ENCODE data around the gene CHST11.

Gene CHST11

GRCh38 chr12:104648756-104649155, 192.0 kb downstream of the CHST11 start:
- Histone ChIP-seq H3K27me3 (ENCODE audit: low read length) (no peaks in the 10 kb centered on the region), H2AFZ (ENCODE audit: low read depth, low read length, severe bottlenecking) (no peak overlapping the region), H3K9me3 (ENCODE audit: insufficient read depth, low read length) (no peaks in the 10 kb centered on the region), H3F3A (ENCODE audit: insufficient read depth) (no peaks in the 10 kb centered on the region), H3K36me3 (ENCODE audit: low read length) (no peaks in the 10 kb centered on the region), H3K27ac (ENCODE audit: low read depth, low read length) (no peak overlapping the region), H4K20me1 (ENCODE audit: low read depth, low read length) (no peaks in the 10 kb centered on the region), H3K9me2 (replicated peaks; ENCODE audit: insufficient read depth, low read length) (no peaks in the 10 kb centered on the region), H3K9ac (ENCODE audit: low read length) (no peak overlapping the region), H3K79me2 (ENCODE audit: insufficient read depth, low read length) (no peaks in the 10 kb centered on the region), H3K4me3 (ENCODE audit: insufficient read depth, low read length, poor library complexity, severe bottlenecking) (no peak overlapping the region), H3K4me2 (ENCODE audit: low read depth, low read length, poor library complexity, severe bottlenecking) (no peak overlapping the region)
- TF ChIP-seq EZH2phosphoT487 (conservative IDR thresholded peaks at IDR 0.05; ENCODE audit: low read length) (no peak), CTCF (IDR thresholded peaks at IDR 0.05; ENCODE audit: insufficient read depth, low read length, poor library complexity, severe bottlenecking) (no peak)

- Histone ChIP-seq H3K27me3 (ENCODE audit: low read length) (no peaks in the 10 kb centered on the region), H3K4me2 (ENCODE audit: low read depth, low read length, poor library complexity, severe bottlenecking) (no peak overlapping the region), H3K9ac (ENCODE audit: low read length) (no peak overlapping the region), H3F3A (ENCODE audit: insufficient read depth) (no peaks in the 10 kb centered on the region), H3K9me2 (replicated peaks; ENCODE audit: insufficient read depth, low read length) (no peaks in the 10 kb centered on the region), H3K4me3 (ENCODE audit: insufficient read depth, low read length, poor library complexity, severe bottlenecking) (no peak overlapping the region), H2AFZ (ENCODE audit: low read depth, low read length, severe bottlenecking) (no peak overlapping the region), H3K27ac (ENCODE audit: low read depth, low read length) (no peak overlapping the region), H4K20me1 (ENCODE audit: low read depth, low read length) (no peaks in the 10 kb centered on the region), H3K9me3 (ENCODE audit: insufficient read depth, low read length) (no peaks in the 10 kb centered on the region), H3K36me3 (ENCODE audit: low read length) (no peaks in the 10 kb centered on the region), H3K79me2 (ENCODE audit: insufficient read depth, low read length) (no peaks in the 10 kb centered on the region)
- no peak for TF ChIP-seq CTCF (IDR thresholded peaks at IDR 0.05; ENCODE audit: insufficient read depth, low read length, poor library complexity, severe bottlenecking)
Observed at GRCh38 chr12:104649217-104649824, 192.6 kb downstream of the CHST11 start.

GRCh38 chr12:104649921-104650320, 193.2 kb downstream of the CHST11 start:
- Histone ChIP-seq H2AFZ (ENCODE audit: low read depth, low read length, severe bottlenecking) (no peak overlapping the region), H3K27ac (ENCODE audit: low read depth, low read length) (no peak overlapping the region), H3K4me2 (ENCODE audit: low read depth, low read length, poor library complexity, severe bottlenecking) (no peak overlapping the region)

More at GRCh38 chr12:104649921-104650320, 193.2 kb downstream of the CHST11 start:
- H3K9me2 ChIP-seq (replicated peaks; ENCODE audit: insufficient read depth, low read length), result no peaks in the 10 kb centered on the region
- no peaks in the 10 kb centered on the region for H3K9me3 ChIP-seq (ENCODE audit: insufficient read depth, low read length)
- no peaks in the 10 kb centered on the region for H3F3A ChIP-seq (ENCODE audit: insufficient read depth)
- no peaks in the 10 kb centered on the region for H3K27me3 ChIP-seq (ENCODE audit: low read length)
- H3K36me3 ChIP-seq (ENCODE audit: low read length), result no peaks in the 10 kb centered on the region
- no peak overlapping the region for H3K4me3 ChIP-seq (ENCODE audit: insufficient read depth, low read length, poor library complexity, severe bottlenecking)
- no peaks in the 10 kb centered on the region for H4K20me1 ChIP-seq (ENCODE audit: low read depth, low read length)
- H3K9ac ChIP-seq (ENCODE audit: low read length), result no peak overlapping the region
- TF ChIP-seq CTCF (IDR thresholded peaks at IDR 0.05; ENCODE audit: insufficient read depth, low read length, poor library complexity, severe bottlenecking) (no peak), EZH2phosphoT487 (conservative IDR thresholded peaks at IDR 0.05; ENCODE audit: low read length) (no peak)
- H3K79me2 ChIP-seq (ENCODE audit: insufficient read depth, low read length), result no peaks in the 10 kb centered on the region
